Measurements from ENCODE around the gene OR8B4.
"Not testable (repeated sequence)": the region's sequence is repeated elsewhere in the genome, so short reads cannot be mapped to it uniquely, and the experiment has no call there.

Gene OR8B4, protein sequence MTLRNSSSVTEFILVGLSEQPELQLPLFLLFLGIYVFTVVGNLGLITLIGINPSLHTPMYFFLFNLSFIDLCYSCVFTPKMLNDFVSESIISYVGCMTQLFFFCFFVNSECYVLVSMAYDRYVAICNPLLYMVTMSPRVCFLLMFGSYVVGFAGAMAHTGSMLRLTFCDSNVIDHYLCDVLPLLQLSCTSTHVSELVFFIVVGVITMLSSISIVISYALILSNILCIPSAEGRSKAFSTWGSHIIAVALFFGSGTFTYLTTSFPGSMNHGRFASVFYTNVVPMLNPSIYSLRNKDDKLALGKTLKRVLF

DNA sequence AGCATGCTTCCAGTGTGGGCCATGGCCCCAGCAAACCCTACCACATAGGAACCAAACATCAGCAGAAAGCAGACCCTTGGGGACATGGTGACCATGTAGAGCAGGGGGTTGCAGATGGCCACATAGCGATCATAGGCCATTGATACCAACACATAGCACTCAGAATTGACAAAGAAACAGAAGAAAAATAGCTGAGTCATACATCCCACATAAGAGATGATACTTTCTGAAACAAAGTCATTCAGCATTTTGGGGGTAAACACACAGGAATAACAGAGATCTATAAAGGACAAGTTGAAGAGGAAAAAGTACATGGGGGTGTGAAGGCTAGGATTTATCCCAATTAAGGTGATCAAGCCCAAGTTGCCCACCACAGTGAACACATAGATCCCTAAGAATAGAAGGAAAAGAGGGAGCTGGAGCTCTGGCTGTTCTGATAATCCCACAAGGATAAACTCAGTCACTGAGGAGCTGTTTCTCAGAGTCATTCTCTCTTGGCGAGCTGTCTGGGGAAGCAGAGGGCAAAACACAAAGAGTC is at the start of gene OR8B4:
OR8B4 (minus strand) TSS at position 488 of the 538 bp plus-strand sequence; CDS start at position 488, 0 bp downstream.
- DNase-seq: no peak

DNA sequence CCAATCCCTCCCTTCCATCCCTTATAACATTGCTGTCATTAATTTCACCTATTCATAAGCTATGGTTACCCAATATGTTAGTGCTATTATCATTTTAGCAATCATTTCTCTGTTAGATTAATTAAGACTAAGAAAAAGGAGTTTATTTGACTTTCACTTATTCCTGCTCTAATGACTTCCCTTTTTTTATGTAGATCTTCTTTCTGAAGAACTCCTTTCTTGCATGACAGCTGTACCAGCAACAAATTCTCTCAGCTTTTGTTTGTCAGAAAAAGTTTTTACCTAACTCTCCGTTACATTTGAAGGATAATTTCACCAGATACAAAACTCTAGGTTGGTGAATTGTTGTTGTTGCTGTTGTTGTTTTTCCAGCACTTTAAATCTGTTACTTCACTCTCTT is 49.4 kb upstream of the OR8B4 start:
- no peak for DNase-seq

DNA sequence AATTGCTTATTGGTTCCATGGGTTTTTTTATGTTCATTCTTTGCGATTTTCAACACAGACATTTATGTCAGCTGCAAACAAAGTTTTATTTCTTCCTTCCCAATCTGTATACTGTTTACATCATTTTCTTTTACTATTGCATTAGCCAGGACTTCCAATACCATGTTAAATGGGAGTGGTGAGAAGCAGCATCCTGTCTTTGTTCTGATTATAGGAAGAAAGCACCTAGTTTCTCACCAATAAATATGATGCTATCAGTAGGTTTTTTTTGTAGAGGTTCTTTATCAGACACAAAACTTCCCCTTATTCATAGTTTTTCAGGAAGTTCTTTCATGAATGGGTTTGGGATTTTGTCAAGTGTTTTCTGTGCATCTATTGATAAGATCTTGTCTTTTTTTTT is 48.8 kb upstream of the OR8B4 start:
- DNase-seq: no peak

DNA sequence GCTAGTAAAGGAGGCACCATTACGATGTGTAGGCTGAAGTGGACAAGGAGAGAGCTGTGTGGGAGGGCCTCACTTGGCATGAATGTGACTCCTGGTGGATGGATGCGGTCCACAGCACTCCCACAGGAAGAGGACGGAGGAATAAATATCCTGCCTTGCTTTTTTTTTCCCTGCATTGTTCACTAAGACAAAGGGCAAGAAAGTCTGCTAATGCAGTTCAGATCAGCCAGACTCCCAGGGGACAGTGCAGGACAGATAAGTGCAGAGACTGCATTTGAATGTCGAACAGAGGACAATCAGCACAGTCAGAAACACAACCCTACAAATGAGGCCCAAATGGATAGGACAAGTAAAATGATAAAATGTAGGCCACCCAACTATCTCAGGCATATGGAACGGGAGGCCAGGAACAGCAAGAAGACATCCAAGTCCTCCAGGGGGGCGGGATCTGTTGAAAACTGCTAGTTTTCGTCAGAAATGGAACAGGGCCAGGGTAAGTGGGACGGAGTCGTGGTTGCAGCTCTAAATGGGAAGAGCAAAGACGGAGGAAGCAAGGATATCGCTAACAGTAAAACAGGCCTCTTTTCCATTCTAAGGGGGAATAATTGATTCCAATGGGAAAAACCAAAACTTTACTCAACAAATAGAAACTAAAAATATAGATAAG is 46.0 kb upstream of the OR8B4 start:
- DNase-seq: no peak

DNA sequence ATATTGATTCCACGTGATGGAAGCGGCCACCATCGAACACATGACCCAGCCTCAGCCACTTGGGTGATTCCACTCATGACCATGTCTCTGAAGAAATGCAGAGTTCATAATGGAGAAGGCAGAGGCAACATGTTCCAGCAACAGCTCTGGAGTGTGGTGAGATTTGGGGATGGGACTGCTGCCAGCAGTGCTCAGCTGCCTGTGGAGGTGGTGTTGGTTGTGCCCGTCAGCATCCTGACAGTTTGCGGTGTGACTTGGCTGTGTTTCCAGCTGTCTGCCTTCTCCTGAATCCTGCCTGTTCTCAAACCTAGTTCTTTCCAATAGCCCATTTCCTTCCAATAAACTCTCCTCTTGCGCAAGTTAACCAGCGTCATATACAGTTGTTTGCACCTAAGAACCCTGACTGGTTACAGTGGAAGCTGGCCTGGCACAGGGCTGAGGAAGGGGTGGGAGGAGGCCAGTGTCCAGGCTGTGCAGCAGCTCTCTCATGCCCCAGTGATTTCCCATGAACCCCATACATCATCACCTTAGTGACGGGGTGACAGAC is 42.8 kb upstream of the OR8B4 start:
- no peak for DNase-seq

DNA sequence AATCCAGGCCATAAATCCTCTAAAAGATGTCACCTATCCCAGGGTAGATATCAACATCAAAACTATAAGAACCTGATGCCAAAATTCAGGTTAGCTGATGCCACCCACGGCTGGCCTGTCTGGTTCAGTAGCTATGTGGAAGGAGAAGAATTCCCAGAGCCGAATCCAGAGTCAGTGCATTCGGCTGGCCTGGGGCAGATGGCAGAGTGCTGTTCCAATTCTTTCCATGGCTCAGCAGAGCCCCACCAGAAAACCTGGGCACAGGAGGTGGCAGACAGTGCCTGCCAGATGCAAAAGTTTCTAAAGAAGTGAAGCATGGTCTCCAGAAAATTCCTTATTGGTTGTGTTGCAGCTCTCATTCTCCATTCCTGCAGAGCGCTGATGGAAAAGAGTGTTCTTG is 40.7 kb upstream of the OR8B4 start:
- DNase-seq: no peak

DNA sequence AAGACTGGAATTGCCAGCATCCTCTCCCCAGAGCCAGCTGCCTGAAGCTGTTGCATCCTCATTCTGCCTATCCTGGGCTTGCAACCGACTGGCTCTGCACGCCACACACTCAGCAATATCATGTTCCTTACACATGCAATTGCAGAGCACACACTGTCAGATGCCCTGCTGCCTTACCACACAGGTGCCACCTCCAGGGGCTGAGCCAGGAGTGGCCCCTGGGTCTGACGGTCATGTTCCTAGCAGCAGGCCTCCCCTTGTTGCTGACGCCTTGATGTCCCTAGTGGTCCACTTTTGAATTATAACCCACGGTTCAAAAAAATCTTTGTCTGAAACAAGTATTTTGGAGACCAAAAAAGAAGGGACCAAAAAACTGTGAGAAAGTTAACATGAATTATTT is 39.3 kb upstream of the OR8B4 start:
- no peak for DNase-seq

DNA sequence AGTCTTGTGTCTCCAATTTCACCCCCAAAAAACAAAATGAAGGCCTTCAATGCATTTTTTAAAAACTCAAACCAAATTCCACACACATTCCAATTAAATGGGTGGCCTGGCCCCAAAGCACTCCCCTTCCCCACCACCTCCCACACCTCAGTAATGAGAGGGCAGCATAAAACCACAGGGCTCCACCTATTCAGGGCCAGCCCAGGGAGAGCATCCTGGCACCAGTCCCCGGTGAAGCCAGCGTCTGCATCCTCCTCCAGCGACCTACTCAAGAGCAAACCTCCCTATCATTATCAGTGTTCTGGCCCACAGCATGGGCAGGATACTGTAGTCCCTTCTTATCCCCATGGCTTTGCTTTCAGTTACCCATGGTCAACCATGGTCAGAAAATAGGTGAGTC is 38.7 kb upstream of the OR8B4 start:
- no peak for DNase-seq

DNA sequence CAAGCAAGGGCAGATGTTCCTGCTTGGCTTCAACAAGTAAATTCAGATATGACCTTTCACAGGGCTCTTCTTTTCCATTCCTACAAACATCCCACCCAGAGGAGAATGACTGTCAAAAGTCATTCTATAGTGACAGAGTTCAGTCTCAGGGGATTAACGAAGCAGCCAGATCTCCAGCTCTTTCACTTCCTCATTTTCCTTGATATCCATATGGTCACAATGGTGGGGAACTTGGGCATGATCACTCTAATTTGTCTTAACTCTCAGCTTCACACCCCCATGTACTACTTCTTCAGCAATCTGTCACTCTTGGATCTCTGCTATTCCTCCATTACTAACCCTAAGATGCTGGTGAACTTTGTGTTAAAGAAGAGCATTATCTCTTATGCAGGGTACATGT is 35.8 kb upstream of the OR8B4 start:
- no peak for DNase-seq

DNA sequence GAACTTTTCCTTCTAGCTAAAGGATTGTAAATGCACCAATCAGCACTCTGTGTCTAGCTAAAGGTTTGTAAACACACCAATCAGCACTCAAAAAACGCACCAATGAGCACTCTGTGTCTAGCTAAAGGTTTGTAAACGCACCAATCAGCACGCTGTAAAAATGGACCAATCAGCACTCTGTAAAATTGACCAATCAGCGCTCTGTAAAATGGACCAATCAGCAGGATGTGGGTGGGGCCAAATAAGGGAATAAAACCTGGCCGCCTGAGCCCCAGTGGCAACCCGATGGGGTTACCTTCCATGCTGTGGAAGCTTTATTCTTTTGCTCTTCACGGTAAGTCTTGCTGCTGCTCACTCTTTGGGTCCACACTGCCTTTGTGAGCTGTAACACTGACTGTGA is 34.7 kb upstream of the OR8B4 start:
- DNase-seq: not testable (repeated sequence)

DNA sequence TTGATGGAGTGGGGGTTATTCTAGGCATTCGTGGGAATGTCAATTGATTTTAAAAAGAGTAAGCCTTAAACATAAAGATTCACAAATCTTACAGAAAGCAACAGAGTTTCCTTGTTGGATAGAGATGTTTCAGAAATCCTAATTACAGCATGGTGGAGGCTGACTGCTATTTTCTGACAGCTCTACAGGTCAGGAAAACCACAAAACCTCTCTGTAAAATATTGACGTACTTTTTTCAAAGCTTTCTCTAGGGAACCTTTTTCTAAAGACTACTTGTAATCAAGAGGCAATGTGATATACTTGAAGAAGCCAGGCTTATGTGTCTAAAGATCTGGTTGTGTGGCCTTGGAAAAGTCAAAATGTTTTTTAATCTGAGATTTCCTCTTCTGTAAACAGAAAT is 29.9 kb upstream of the OR8B4 start:
- no peak for DNase-seq

DNA sequence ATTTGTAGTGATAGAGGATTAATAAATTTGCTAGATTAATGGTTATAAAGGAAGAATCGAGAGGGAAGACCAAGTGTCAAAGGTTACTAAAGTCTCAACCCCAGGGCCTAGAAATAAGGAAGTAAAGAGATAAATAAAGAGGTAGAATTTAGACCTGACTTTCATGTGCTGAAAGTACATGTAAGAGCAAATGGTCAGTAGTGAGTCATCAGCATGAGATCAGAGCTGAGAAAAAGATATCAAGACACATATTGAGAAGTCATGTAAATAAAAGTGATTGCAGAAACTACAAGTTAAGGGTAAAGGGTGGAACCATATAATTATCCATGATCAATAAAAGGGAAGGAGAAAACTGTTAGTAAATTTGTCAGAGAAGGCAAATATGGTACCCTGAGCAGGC is 22.2 kb upstream of the OR8B4 start:
- DNase-seq: no peak

DNA sequence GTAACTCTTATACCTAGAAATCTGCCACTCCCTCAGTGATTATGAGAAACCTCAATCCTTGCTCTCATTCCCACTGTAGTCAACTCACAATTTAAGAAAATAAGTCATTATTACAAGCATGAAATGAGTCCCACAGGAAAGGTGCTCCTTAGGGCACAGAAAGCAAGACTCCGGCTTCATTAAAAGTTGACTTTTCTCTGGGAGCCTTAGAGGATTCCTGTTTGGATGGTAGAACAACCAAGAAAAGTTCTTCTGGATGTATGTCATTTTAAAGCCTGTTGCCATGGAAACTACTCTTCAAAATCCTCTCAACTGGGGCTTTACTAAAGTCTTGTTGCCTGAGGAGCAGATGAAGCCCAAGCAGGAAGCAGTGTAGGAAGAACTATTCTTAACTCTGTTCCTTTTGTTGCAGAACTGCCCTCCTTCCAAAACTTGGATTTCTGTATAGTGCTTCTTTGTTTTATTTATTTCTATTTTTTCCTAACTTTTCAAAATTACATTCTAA is 21.0 kb upstream of the OR8B4 start, which contains the start of gene OR8B8:
OR8B8 (minus strand) TSS at position 51 of the 505 bp plus-strand sequence. CDS start 4,611 bp downstream, outside the sequence.
- DNase-seq: no peak

DNA sequence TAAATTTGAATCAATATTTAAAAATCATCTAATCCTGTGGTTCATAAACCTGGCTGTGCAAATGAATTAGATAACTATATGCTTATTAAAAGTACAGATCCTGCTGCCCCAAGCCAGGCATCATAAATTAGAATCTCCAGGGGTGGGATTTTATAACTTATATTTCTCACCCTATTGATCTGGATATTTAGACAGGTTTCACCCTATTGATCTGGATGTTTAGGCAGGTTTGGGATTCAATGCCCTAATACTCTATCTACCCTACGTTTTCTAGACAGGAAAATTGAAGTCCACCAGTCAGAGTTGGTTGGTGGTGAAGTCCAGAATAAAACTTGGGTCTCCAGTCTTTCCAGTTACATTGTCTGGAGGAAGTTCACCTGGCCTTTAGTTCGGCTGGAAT is 18.2 kb upstream of the OR8B4 start:
- no peak for DNase-seq

DNA sequence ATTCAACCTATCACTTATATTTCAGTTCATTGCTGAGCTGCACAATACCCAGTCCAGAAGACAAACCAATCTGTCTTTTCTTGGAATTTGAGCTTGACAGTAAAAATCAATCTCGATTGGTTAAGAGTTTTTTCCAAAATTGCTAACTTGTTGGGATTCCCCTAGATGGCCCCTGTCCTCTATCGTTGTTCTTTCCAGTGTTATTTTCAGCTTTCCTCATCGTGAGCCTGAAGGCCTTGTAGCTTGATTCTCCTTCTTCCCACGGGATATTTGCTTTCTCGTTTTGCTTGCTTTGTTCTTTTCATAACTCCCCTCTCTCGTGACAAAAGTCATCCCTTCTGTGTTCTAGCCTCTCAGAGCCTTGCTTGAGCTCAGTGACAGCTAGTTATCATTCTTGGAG is 17.8 kb upstream of the OR8B4 start:
- DNase-seq: no peak

DNA sequence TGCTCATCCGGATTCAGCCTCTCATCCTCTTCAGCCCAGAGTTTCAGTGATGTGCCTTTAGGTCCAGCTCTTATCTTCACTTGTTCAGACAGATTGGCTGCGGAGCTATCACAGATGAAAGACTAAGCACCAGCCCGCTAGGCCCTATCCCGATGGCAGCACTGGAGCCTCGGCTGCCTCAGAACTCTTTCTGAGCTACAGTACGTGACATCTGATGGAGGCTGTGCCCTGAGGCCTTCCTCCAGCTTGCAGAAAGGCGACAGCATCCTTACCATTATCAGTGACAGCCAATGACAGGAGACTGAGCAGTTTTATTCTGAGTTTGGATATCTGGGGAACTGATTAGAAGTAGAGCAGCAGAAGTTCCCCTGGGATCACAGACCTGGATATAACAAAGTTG is 16.8 kb upstream of the OR8B4 start:
- DNase-seq: no peak

DNA sequence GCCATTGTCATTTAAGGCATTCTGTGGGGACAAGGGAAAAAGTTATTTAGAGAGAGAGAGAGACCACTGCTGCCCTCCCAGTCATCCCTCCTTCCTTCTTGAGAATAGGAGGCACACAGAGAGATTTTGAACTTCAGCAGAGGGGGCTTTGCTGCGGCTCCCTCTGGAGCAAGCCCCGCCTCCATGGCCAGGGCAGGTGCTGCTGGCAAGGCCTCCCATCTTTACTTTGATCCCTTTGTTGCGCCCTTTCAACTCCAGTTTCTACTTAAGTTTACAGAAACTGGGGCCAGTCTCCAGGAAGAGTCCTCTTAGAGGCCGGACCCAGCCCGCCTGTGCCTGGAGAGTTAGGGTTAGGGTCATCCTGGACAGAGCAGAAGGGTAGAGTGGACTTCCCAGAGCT is 16.4 kb upstream of the OR8B4 start:
- no peak for DNase-seq

DNA sequence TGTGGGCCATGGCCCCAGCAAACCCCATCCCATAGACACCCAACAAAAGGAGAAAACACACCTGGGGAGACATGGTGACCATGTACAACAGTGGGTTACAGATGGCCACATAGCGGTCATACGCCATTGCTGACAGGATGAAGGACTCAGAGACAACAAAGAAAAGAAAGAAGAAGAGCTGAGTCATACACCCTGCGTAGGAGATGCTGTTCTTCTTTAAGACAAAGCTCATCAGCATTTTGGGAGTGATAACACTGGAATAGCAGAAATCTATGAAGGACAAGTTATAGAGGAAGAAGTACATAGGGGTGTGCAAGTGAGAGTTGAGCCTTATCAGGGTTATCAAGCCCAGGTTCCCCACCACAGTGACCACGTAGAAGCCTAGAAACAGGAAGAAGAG is 15.9 kb upstream of the OR8B4 start:
- DNase-seq: no peak

DNA sequence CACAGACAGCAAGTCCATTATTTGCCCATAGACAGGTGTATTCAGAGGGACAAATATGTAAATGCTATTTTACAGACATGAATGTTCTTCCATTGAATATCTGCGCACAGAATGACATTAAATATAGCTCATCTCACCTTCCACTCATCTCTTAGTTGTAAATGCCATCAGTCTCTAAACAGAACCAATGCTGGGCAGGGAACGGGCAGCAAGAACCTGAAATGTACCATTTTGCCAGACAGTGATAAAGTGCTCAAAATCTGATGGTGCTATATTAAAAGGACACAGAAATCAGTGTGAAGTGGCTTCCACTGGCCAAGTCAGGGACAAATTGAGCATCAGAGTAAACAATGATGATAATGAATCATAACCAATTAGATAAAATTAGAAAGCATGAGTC is 10.0 kb upstream of the OR8B4 start:
- no peak for DNase-seq

DNA sequence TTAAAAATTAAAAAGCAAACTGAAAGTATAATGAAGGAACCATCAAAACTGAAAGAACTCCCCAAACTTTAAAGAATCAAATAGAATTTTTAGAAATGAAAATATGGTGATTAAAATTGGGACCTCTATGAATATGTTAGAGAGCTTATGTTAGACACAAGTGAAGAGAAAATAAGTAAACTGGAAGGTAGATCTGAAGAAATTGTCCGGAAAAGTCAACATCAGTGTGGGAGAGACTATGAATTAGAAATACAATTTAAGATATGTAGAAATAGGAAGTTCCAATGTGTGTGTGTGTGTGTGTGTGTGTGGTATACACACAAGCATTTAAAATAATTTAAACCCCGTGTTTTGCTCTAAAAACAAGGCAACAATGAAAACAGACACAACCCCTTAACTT is 4.9 kb upstream of the OR8B4 start:
- no peak for DNase-seq

DNA sequence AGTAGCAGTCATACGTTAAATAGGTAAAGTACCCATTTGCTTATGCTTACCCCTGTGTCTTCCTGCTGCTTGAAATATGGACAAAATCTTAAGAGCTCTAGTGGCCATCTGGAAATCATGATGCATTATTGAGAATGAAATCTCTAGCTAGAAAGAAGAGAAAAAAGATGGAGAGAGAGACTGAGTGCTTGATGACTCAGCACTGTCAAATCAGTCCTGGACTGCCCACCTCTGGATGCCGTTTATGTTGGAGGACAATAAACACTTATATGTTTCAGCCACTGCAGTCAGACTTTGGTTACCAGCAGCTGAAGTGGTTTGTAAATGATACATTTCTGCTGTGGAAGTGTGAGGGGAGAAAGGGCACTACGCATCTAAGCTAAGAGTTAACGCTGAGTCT is 3.6 kb downstream of the OR8B4 start:
- DNase-seq: no peak

DNA sequence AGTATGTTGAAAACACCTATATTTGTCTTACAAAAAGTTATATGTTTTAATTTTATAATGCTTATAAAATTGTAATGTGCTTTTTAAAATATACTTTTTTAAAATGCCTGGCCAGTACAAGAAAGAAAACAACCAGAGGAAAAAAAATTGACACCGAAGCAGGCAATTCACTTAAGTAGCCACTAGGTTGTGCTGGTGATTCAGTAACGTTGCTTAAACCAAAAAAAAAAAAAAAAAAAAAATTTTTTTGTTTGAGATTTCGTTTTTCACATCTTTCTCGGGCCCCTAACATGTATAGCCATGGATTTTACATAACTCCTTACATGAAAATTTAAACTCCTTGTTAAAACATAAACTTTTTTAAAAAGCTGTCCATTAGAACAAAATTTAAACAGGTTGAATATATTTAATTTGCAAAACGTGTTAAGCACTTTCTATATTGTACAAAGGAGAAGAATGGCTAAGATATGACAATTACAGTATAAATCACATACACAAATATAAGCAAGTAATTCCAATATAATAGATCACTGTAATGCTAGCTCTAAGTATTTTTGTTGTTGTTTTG is 9.2 kb downstream of the OR8B4 start:
- no peak for DNase-seq

DNA sequence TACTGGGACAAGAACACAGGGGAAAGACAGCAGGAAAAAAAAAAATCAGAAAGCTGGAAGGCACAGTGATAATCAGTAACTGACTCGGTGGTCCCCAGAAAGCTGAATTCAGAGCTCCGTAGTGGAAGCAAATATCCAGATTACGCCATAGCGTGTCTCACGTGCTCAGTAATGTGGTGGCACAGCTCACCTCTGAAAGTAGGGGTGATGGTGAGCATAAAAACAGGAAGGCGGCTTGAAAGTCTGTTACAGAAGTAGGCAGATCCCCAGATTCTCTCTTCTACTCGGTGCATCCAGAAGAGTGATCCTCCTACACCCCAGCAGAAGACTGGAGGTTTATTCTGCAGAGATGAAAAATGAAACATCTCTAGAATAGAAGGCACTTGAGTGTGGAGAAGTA is 14.8 kb downstream of the OR8B4 start:
- no peak for DNase-seq

DNA sequence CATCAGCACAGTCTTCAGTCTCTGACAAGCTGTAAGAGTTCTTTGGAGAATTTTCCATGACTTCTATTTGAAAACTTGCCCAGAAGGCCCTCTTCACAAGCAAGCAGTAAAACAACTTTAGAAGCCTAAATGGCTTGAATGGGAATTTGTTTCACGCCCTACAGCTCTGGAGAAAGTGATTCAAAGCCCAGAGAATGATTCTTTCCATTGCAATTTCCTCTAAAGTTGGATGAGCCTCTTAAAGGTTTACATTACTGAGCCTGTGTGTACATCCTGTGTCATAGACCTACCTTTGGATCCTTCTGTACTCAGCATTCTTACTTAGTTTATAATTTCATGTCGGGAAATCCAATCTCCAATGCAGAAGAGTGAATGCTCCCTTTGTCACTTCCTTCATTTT is 19.1 kb downstream of the OR8B4 start:
- DNase-seq: no peak
